ENCODE results near the gene NPB. TPM values are rescaled to one million over a fixed set of nuclear protein-coding genes. Genes with fewer than 3 reads are reported as not detected.

Gene NPB
- total RNA-seq, 1 experiment from 2014 or later = 0.47 TPM

DNA sequence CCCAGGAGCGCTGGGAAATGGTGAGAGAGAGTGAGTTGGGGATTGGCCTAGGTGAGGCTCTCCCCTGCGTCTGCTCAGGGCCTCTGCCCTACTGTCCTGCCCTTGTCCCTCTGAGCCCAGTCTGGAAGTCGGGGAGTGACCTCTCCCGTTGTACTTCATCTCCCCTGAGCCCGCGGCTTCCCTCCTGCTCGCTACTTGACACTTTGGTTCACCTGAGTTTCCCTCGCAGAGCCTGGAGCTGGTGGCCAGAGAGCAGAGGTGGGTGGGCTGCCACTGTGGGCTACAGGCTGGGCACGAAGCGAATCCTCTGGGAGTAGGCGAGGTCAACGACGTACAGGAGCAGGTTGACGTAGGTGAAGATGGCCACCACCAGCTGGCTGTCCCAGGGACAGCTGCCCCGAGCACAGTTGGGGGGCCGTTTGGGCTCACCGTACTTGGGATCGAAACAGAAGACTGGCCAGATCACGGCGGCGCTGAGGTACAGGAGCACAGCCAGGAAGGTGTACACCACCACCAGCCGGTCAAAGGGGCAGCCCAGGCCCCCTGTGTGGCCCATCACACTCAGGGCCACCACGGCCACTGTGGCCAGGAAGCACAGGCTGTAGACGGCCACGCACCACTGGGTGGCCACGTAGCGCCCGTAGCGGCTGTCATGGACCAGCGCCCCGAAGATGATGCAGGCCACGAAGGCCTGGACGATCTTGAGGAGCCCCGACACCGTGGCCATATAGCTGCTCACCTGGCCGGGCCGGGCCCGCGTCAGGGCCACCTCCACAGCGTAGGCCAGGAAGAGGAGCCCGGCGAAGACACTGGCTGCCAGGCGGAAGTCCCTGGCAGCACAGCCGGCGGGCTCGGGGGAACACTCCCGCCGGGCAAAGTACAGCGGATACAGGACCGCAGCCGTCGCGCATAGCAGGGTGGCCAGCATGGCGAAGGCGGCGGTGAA is 38.8 kb downstream of the NPB start:
- CTCF ChIA-PET = interaction anchor here (0.6 kb wide), 1 partner anchor 14 kb away, joined by 3 read pairs; no protein-coding TSS in a partner anchor
- Mint-ChIP-seq H3K36me3 (ENCODE audit: insufficient read depth, unreplicated experiment) (peaks cover 26% of the 10 kb centered on the region), H3K4me3 (ENCODE audit: low read depth, unreplicated experiment) (no peak overlapping the region), H3K27me3 (ENCODE audit: unreplicated experiment) (no peaks in the 10 kb centered on the region), H3K4me1 (ENCODE audit: low read depth, unreplicated experiment) (peaks cover 12% of the 10 kb centered on the region), H3K27ac (ENCODE audit: unreplicated experiment) (no peak overlapping the region), H3K9me3 (ENCODE audit: low read depth, unreplicated experiment) (no peaks in the 10 kb centered on the region)
- intact Hi-C loops (cut with micrococcal nuclease; ENCODE audit: unreplicated experiment) = no loop called here
- BruUV-seq (replicated peaks) = no TSS peak
- TF ChIP-seq, protein P1, sequence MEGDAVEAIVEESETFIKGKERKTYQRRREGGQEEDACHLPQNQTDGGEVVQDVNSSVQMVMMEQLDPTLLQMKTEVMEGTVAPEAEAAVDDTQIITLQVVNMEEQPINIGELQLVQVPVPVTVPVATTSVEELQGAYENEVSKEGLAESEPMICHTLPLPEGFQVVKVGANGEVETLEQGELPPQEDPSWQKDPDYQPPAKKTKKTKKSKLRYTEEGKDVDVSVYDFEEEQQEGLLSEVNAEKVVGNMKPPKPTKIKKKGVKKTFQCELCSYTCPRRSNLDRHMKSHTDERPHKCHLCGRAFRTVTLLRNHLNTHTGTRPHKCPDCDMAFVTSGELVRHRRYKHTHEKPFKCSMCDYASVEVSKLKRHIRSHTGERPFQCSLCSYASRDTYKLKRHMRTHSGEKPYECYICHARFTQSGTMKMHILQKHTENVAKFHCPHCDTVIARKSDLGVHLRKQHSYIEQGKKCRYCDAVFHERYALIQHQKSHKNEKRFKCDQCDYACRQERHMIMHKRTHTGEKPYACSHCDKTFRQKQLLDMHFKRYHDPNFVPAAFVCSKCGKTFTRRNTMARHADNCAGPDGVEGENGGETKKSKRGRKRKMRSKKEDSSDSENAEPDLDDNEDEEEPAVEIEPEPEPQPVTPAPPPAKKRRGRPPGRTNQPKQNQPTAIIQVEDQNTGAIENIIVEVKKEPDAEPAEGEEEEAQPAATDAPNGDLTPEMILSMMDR (IDR thresholded peaks at IDR 0.05; ENCODE audit: unreplicated experiment) = no peak
- no peak for DNase-seq

DNA sequence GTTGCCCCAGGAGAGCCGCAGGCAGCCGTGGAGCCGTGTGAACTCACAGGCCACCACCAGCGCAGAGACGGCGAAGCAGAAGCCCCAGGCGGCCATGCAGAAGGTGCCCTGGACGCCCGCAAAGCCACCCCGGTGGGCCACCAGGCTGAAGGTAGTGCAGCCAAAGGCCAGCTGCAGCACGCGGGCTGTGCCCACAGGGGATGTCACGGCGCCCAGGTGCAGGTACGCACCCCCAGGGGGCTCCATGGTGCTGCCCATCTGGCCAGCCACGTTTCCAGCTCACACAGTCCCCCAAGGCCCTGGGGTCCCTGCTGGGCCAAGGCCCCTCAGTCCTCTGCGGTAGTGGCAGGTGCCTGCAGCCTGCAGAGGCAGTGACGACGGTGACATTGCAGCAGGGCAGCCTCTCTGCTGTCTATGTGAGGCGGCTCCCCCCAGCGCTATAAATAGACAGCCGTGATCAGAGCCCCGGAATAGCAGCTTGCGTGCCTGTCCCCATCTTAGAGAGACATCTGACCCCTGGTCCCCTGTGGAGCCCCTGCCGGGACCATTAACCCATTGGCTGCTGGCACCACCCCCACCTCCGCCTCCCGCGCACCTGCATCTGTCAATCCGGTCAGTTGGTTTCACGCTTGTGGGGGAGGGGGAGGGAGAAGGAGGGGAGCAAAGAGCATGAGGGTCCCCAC is 39.6 kb downstream of the NPB start:
- CTCF ChIA-PET = no interaction called here
- BruUV-seq (replicated peaks) = no TSS peak
- TF ChIP-seq, protein P1 (IDR thresholded peaks at IDR 0.05; ENCODE audit: unreplicated experiment) = no peak
- Mint-ChIP-seq H3K36me3 (ENCODE audit: insufficient read depth, unreplicated experiment) (peaks cover 18% of the 10 kb centered on the region), H3K4me1 (ENCODE audit: low read depth, unreplicated experiment) (peaks cover 7% of the 10 kb centered on the region), H3K4me3 (ENCODE audit: low read depth, unreplicated experiment) (no peak overlapping the region), H3K27ac (ENCODE audit: unreplicated experiment) (no peak overlapping the region), H3K9me3 (ENCODE audit: low read depth, unreplicated experiment) (no peaks in the 10 kb centered on the region), H3K27me3 (ENCODE audit: unreplicated experiment) (no peaks in the 10 kb centered on the region)
- DNase-seq = no peak
- intact Hi-C loops (cut with micrococcal nuclease; ENCODE audit: unreplicated experiment) = no loop called here

DNA sequence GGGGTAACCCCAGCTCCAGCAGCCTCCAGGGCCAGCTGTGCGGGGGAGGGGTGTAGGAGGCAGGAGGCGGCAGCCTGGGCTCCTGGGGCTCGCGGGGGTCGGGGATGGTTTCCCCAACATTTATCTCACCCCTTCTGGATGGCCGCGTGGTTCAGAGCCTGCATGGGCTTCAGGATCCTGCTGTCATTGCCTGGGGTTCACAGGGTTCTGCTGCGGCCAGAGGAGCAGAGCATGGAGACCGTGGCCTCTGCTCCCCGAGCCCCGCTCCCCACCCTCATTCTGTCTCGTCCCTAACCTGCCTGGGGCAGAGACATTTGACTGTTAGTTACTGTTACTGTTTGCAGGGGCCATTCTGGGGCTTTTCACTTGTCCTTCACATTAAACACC is 40.1 kb downstream of the NPB start:
- intact Hi-C loops (cut with micrococcal nuclease; ENCODE audit: unreplicated experiment) = no loop called here
- Mint-ChIP-seq H3K9me3 (ENCODE audit: low read depth, unreplicated experiment) (no peaks in the 10 kb centered on the region), H3K27me3 (ENCODE audit: unreplicated experiment) (no peaks in the 10 kb centered on the region), H3K36me3 (ENCODE audit: insufficient read depth, unreplicated experiment) (peaks cover 12% of the 10 kb centered on the region), H3K4me1 (ENCODE audit: low read depth, unreplicated experiment) (peaks cover 7% of the 10 kb centered on the region), H3K4me3 (ENCODE audit: low read depth, unreplicated experiment) (no peak overlapping the region), H3K27ac (ENCODE audit: unreplicated experiment) (no peak overlapping the region)
- no TSS peak for BruUV-seq (replicated peaks)
- no peak for DNase-seq
- CTCF ChIA-PET = no interaction called here
- TF ChIP-seq, protein P1 (IDR thresholded peaks at IDR 0.05; ENCODE audit: unreplicated experiment) = no peak

DNA sequence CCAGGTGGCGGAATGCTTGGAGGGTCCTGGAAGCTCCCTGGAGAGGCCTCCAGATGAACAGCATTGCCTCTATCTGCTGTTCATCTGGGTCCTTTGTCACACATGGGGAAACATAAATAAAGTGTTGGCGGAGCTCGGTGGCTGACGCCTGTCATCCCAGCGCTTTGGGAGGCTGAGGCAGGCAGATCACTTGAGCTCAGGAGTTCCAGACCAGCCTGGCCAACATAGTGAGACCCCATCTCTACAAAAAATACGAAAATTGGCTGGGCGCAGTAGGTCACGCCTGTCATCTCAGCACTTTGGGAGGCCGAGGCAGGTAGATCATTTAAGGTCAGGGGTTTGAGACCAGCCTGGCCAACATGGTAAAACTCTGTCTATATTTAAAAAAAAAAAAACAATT is 42.8 kb downstream of the NPB start:
- BruUV-seq (replicated peaks) = no TSS peak
- H3K9me3 Mint-ChIP-seq (ENCODE audit: low read depth, unreplicated experiment) = no peaks in the 10 kb centered on the region

More for the DNA sequence above, 42.8 kb downstream of the NPB start:
- no peak for DNase-seq
- TF ChIP-seq, protein P1 (IDR thresholded peaks at IDR 0.05; ENCODE audit: unreplicated experiment) = no peak
- intact Hi-C loops (cut with micrococcal nuclease; ENCODE audit: unreplicated experiment) = no loop called here
- CTCF ChIA-PET = interaction anchor here (0.7 to 0.9 kb wide), 2 partner anchors 9 to 15 kb away, joined by 3 to 4 read pairs; no protein-coding TSS in a partner anchor
- H3K4me1 Mint-ChIP-seq (ENCODE audit: low read depth, unreplicated experiment) = no peaks in the 10 kb centered on the region
- H3K27me3 Mint-ChIP-seq (ENCODE audit: unreplicated experiment) = no peaks in the 10 kb centered on the region
- H3K36me3 Mint-ChIP-seq (ENCODE audit: insufficient read depth, unreplicated experiment) = no peaks in the 10 kb centered on the region
- H3K27ac Mint-ChIP-seq (ENCODE audit: unreplicated experiment) = no peak overlapping the region
- H3K4me3 Mint-ChIP-seq (ENCODE audit: low read depth, unreplicated experiment) = no peak overlapping the region
